ENCODE data around the gene AMPH. TPM values are rescaled to one million over a fixed set of nuclear protein-coding genes. Genes with fewer than 3 reads are reported as not detected.

Gene AMPH
- total and polyA plus RNA-seq, 7 donors = 0.23 to 37.9 (median 2.5) TPM

DNA sequence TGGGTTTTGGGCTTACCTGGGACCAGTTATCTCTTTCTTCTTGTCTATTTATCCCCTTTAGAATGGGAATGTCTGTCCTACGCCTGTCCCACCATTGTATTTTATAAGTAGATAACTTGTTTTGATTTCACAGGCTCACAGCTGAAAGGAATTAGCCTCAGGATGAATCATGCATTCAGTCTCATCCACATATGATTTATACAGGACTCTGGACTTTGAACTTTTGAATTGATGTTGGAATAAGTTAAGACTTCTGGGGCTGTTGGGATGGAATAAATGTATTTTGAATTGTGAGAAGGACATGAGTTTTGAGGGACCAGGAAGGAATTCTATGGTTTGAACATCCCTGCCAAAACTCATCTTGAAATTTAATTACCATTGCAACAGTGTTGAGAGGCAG, 112.6 kb downstream of the AMPH start:
- no peaks in the 10 kb centered on the region for H3K36me3 ChIP-seq
- peaks cover 0 to 6% (median 5%) of the 10 kb centered on the region in 4 donors for H3K9me3 ChIP-seq
- 61 to 89% methylated on average over 1 of the region's 1 CpG for WGBS, 2 donors
- intact Hi-C loops (cut with DNase I) = no loop called here
- no peaks in the 10 kb centered on the region for H3K27me3 ChIP-seq
- no peak overlapping the region for H3K27ac ChIP-seq
- H3K4me1 ChIP-seq = no peaks in the 10 kb centered on the region
- no peak overlapping the region for H3K4me3 ChIP-seq
- TF ChIP-seq, protein P1, sequence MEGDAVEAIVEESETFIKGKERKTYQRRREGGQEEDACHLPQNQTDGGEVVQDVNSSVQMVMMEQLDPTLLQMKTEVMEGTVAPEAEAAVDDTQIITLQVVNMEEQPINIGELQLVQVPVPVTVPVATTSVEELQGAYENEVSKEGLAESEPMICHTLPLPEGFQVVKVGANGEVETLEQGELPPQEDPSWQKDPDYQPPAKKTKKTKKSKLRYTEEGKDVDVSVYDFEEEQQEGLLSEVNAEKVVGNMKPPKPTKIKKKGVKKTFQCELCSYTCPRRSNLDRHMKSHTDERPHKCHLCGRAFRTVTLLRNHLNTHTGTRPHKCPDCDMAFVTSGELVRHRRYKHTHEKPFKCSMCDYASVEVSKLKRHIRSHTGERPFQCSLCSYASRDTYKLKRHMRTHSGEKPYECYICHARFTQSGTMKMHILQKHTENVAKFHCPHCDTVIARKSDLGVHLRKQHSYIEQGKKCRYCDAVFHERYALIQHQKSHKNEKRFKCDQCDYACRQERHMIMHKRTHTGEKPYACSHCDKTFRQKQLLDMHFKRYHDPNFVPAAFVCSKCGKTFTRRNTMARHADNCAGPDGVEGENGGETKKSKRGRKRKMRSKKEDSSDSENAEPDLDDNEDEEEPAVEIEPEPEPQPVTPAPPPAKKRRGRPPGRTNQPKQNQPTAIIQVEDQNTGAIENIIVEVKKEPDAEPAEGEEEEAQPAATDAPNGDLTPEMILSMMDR (IDR thresholded peaks at IDR 0.05) = no peak
- TF ChIP-seq POLR2AphosphoS5 (IDR thresholded peaks at IDR 0.05) (no peak), POLR2A (IDR thresholded peaks at IDR 0.05) (no peak)
- no peak for DNase-seq

DNA sequence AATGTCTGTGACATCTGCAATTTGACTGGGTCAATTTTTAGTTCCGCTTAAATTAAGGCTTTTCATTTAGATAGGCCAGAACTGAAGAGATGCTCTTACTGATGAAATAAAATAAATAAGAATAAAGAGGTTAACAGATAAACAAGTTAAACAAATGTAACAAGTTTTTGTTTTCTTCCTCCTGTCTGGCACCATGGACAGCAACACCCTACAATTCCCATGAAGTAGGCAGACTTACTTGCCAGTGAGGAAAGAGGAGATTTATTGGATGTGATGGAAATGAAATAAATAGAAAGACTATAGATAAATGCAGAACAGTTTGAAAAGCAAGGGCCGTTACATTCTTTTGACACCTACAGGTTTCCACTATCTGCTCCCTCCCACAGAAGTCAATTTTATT, 118.5 kb downstream of the AMPH start:
- Histone ChIP-seq H3K27me3 (no peaks in the 10 kb centered on the region), H3K27ac (no peak overlapping the region), H3K9me3 (peaks cover 0 to 6% (median 5%) of the 10 kb centered on the region in 4 donors), H3K4me3 (no peak overlapping the region), H3K36me3 (no peaks in the 10 kb centered on the region), H3K4me1 (no peaks in the 10 kb centered on the region)
- DNase-seq = no peak
- TF ChIP-seq POLR2AphosphoS5 (IDR thresholded peaks at IDR 0.05) (no peak), EP300 (IDR thresholded peaks at IDR 0.05) (no peak), POLR2A (IDR thresholded peaks at IDR 0.05) (no peak)
- TF ChIP-seq, protein P1 (IDR thresholded peaks at IDR 0.05) = no peak
- intact Hi-C loops (cut with DNase I) = no loop called here
- 86 to 94% methylated on average over 2 of the region's 2 CpGs for WGBS, 2 donors

DNA sequence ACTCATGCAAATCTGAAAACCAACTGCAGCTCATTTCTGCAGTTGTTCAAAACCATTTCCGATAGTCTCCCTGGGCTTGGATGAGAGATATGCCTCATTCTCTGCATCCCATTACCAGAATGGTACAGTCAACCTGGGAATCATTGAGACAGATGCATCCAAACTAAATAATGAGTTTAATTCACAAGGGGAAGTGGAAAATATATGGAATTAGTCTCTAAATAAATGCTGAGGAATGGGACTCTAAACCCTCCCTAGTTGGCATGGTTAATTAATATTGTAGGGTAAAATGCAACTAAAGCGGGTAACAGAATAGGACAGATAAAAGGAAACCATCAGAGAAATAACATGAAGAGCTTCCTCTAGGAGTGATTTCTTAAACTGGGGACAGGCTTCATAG, 118.9 kb downstream of the AMPH start:
- intact Hi-C loops (cut with DNase I) = no loop called here
- peaks cover 0 to 6% (median 5%) of the 10 kb centered on the region in 4 donors for H3K9me3 ChIP-seq
- WGBS, 2 donors = 94 to 95% methylated on average over 2 of the region's 2 CpGs
- no peaks in the 10 kb centered on the region for H3K27me3 ChIP-seq
- no peaks in the 10 kb centered on the region for H3K4me1 ChIP-seq
- no peaks in the 10 kb centered on the region for H3K36me3 ChIP-seq
- TF ChIP-seq, protein P1 (IDR thresholded peaks at IDR 0.05) = no peak
- TF ChIP-seq EP300 (IDR thresholded peaks at IDR 0.05) = no peak
- TF ChIP-seq POLR2A (IDR thresholded peaks at IDR 0.05) = no peak
- TF ChIP-seq POLR2AphosphoS5 (IDR thresholded peaks at IDR 0.05) = no peak
- no peak overlapping the region for H3K4me3 ChIP-seq
- no peak overlapping the region for H3K27ac ChIP-seq
- no peak for DNase-seq

DNA sequence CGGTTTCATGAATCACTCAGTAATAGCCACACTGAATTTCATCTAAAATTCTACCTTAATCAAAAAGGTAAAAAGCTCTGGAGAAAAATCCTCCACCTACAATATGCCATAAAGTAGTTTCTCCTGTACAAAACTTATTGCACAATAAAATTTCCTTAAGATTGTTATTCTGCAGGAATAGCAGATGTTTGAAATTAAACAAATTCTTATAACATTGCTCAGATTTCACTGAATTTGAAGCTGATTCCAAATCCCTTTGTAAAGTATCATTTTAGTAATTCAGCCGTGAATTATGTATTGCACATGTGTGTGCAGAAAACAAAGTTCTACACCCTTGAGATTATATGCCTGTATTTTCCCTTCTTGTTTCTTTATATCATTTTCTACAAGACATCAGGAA, 123.8 kb downstream of the AMPH start:
- WGBS, 2 donors = 84% methylated on average over 2 of the region's 2 CpGs

More for the DNA sequence above, 123.8 kb downstream of the AMPH start:
- Histone ChIP-seq H3K4me3 (no peak overlapping the region), H3K9me3 (no peaks in the 10 kb centered on the region), H3K4me1 (no peaks in the 10 kb centered on the region), H3K27ac (peak overlapping the region in 1 of 4 donors; percentile 29), H3K36me3 (no peaks in the 10 kb centered on the region), H3K27me3 (no peaks in the 10 kb centered on the region)
- TF ChIP-seq EP300 (IDR thresholded peaks at IDR 0.05) (no peak), POLR2AphosphoS5 (IDR thresholded peaks at IDR 0.05) (no peak), POLR2A (IDR thresholded peaks at IDR 0.05) (no peak)
- TF ChIP-seq, protein P1 (IDR thresholded peaks at IDR 0.05) = no peak
- DNase-seq = no peak
- intact Hi-C loops (cut with DNase I) = no loop called here
